MCF 10A (cell line): ENCODE data around the gene TRIM2. TPM values are rescaled to one million over a fixed set of nuclear protein-coding genes. Genes with fewer than 3 reads are reported as not detected.

ENCODE experiments used
- BruUV-seq: library from RNA; stranded (reverse); fragments of 400-500 nt; replicated peaks from 2 replicates; lab custom pipeline; 2021; lab: Mats Ljungman, UMichigan
- CTCF ChIA-PET: fragments of 300-600 bp; sonication (Branson Sonifier 250); formaldehyde crosslinking; extraction: SDS; loops from one replicate; lab custom pipeline; 2021; ENCODE audit warnings: antibody characterized with exemption, inconsistent platforms; lab: Yijun Ruan, JAX
- POLR2A ChIA-PET: fragments of 300-600, 350-650 bp; sonication (Branson Sonifier 250); formaldehyde crosslinking; extraction: SDS; loops from one replicate; lab custom pipeline; 2020; ENCODE audit warnings: antibody characterized with exemption, inconsistent platforms; lab: Yijun Ruan, JAX
- DNase-seq: peaks from one replicate; pipeline ENCODE4 v3.0.0-alpha.2; 2018; ENCODE audit not compliant: unreplicated experiment
- H3K27ac Mint-ChIP-seq: one replicate; pipeline ENCODE4 v1.8.0; 2022; ENCODE audit warnings: mild to moderate bottlenecking, low read depth, mixed read lengths; ENCODE audit not compliant: unreplicated experiment
- H3K27me3 Mint-ChIP-seq: one replicate; pipeline ENCODE4 v1.8.0; 2022; ENCODE audit warnings: mixed read lengths; ENCODE audit not compliant: insufficient read depth, unreplicated experiment
- H3K36me3 Mint-ChIP-seq: one replicate; pipeline ENCODE4 v1.8.0; 2022; ENCODE audit warnings: mild to moderate bottlenecking, moderate library complexity, mixed read lengths; ENCODE audit not compliant: insufficient read depth, unreplicated experiment
- H3K4me1 Mint-ChIP-seq: one replicate; pipeline ENCODE4 v1.8.0; 2022; ENCODE audit warnings: mixed read lengths; ENCODE audit not compliant: insufficient read depth, unreplicated experiment
- H3K4me3 Mint-ChIP-seq: one replicate; pipeline ENCODE4 v1.8.0; 2022; ENCODE audit warnings: mild to moderate bottlenecking, moderate library complexity, mixed read lengths; ENCODE audit not compliant: unreplicated experiment
- H3K9me3 Mint-ChIP-seq: one replicate; pipeline ENCODE4 v1.8.0; 2022; ENCODE audit warnings: mixed read lengths; ENCODE audit not compliant: unreplicated experiment
- intact Hi-C: fragments of 100-400 bp; cut with micrococcal nuclease; formaldehyde crosslinking; loops from 2 replicates; pipeline ENCODE4 v1.14.1; 2022
- total RNA-seq: library from RNA; stranded (reverse); gene quantifications from 2 replicates; pipeline ENCODE4 v1.2.3, GENCODE V29; 2022
- TF ChIP-seq, protein P1 (sequence below): fragments of 200-600 bp; IDR thresholded peaks from one replicate; pipeline ENCODE4 v1.8.0; 2022; ENCODE audit warnings: antibody characterized with exemption, mild to moderate bottlenecking; ENCODE audit not compliant: unreplicated experiment

The TRIM2 gene
- total RNA-seq, 1 experiment from 2014 or later = 37.2 TPM

- POLR2A ChIA-PET = interaction anchor here (0.5 to 2.5 kb wide), 21 partner anchors 8 to 686 kb away, joined by 3 to 23 read pairs (median 3); partner anchors contain the start of gene TRIM2
- CTCF ChIA-PET = interaction anchor here (0.6 to 1.3 kb wide), 7 partner anchors 11 to 351 kb away, joined by 3 to 4 read pairs (median 3); no protein-coding TSS in a partner anchor
- Mint-ChIP-seq H3K36me3 (no peaks in the 10 kb centered on the region), H3K9me3 (no peaks in the 10 kb centered on the region), H3K27ac (peak overlapping the region; percentile 85), H3K27me3 (no peaks in the 10 kb centered on the region), H3K4me1 (peaks cover 24% of the 10 kb centered on the region), H3K4me3 (peak overlapping the region; percentile 87)
- intact Hi-C loops = loop anchor here (2.0 to 5.0 kb wide), 3 partner anchors 70 to 94 kb away; no protein-coding TSS in a partner anchor
- TF ChIP-seq, protein P1, sequence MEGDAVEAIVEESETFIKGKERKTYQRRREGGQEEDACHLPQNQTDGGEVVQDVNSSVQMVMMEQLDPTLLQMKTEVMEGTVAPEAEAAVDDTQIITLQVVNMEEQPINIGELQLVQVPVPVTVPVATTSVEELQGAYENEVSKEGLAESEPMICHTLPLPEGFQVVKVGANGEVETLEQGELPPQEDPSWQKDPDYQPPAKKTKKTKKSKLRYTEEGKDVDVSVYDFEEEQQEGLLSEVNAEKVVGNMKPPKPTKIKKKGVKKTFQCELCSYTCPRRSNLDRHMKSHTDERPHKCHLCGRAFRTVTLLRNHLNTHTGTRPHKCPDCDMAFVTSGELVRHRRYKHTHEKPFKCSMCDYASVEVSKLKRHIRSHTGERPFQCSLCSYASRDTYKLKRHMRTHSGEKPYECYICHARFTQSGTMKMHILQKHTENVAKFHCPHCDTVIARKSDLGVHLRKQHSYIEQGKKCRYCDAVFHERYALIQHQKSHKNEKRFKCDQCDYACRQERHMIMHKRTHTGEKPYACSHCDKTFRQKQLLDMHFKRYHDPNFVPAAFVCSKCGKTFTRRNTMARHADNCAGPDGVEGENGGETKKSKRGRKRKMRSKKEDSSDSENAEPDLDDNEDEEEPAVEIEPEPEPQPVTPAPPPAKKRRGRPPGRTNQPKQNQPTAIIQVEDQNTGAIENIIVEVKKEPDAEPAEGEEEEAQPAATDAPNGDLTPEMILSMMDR = no peak
- peak; percentile 46 for DNase-seq
- BruUV-seq = TSS peak; percentile 44
These were observed 18.6 kb downstream of the TRIM2 start for GRCh38 chr4:153222707-153223426.

DNA sequence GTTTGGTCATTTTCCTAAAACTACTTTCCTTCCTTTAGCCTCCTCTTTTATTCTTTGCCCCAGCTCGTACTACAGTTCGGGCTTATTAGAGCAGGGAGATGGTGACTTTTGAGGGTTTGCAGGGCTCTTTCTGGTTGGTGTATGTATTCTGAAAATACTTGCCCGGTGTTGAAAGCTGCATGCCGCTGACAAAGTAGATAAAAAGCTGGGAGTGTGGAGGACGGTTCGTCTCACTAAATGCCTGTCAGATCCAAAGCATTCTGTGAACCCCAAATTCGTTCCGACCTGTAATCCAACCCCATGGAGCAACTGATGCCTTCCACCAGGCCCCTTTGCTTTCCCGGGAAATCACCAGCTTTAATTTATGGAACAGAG is 19.2 kb downstream of the TRIM2 start:
- peak overlapping the region; percentile 87 for H3K4me3 Mint-ChIP-seq
- peaks cover 29% of the 10 kb centered on the region for H3K4me1 Mint-ChIP-seq
- TF ChIP-seq, protein P1 = no peak
- peak overlapping the region; percentile 85 for H3K27ac Mint-ChIP-seq
- CTCF ChIA-PET = interaction anchor here (0.5 to 1.3 kb wide), 8 partner anchors 11 to 538 kb away, joined by 3 to 4 read pairs (median 3); no protein-coding TSS in a partner anchor
- intact Hi-C loops = loop anchor here (2.0 to 5.0 kb wide), 3 partner anchors 71 to 94 kb away; no protein-coding TSS in a partner anchor
- POLR2A ChIA-PET = interaction anchor here (0.5 to 2.5 kb wide), 19 partner anchors 9 to 446 kb away, joined by 3 to 23 read pairs (median 4); partner anchors contain the start of gene TRIM2
- H3K9me3 Mint-ChIP-seq = no peaks in the 10 kb centered on the region
- H3K27me3 Mint-ChIP-seq = no peaks in the 10 kb centered on the region
- DNase-seq = peak; percentile 21
- TSS peak; percentile 80 for BruUV-seq
- H3K36me3 Mint-ChIP-seq = no peaks in the 10 kb centered on the region

GRCh38 chr4:153223930-153224329 is 19.7 kb downstream of the TRIM2 start:
- peak overlapping the region; percentile 85 for H3K27ac Mint-ChIP-seq
- peaks cover 29% of the 10 kb centered on the region for H3K4me1 Mint-ChIP-seq
- peak; percentile 64 for DNase-seq
- H3K36me3 Mint-ChIP-seq = no peaks in the 10 kb centered on the region
- no TSS peak for BruUV-seq
- POLR2A ChIA-PET = interaction anchor here (1.0 to 2.5 kb wide), 11 partner anchors 9 to 122 kb away, joined by 3 to 23 read pairs (median 5); no protein-coding TSS in a partner anchor
- intact Hi-C loops = loop anchor here (1.0 to 5.0 kb wide), 4 partner anchors 10 to 93 kb away; no protein-coding TSS in a partner anchor
- TF ChIP-seq, protein P1 = no peak
- H3K9me3 Mint-ChIP-seq = no peaks in the 10 kb centered on the region
- CTCF ChIA-PET = interaction anchor here (0.5 to 1.3 kb wide), 5 partner anchors 15 to 538 kb away, joined by 3 read pairs; no protein-coding TSS in a partner anchor
- H3K4me3 Mint-ChIP-seq = peak overlapping the region; percentile 87
- no peaks in the 10 kb centered on the region for H3K27me3 Mint-ChIP-seq

DNA sequence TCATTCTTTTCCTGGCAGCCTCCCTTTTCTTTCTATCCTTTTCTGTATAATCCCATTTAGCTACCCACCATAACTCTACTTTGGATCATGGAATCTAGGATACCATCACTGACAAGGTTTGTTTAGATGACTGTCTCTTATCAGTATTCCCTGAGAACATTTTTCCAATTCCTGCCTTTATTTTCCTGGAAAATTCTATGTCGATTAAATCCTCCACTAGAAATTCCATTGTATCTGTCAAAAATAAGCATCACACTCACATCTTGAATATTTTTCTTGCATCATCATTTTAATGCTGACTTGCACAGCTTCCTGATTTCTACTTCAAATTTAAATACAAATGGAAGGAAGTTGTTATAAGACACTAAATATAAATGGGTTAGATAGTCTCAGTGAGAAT is 20.2 kb downstream of the TRIM2 start:
- DNase-seq = no peak
- Mint-ChIP-seq H3K9me3 (no peaks in the 10 kb centered on the region), H3K4me3 (peak overlapping the region; percentile 87), H3K4me1 (peaks cover 29% of the 10 kb centered on the region), H3K27ac (peak overlapping the region; percentile 85), H3K27me3 (no peaks in the 10 kb centered on the region), H3K36me3 (no peaks in the 10 kb centered on the region)
- TF ChIP-seq, protein P1 = no peak
- ChIA-PET POLR2A (interaction anchor here (0.6 to 2.4 kb wide), 5 partner anchors 10 to 343 kb away, joined by 3 to 23 read pairs (median 3); no protein-coding TSS in a partner anchor), CTCF (interaction anchor here (1.1 to 1.2 kb wide), 2 partner anchors 94 to 99 kb away, joined by 3 read pairs; no protein-coding TSS in a partner anchor)
- no TSS peak for BruUV-seq
- intact Hi-C loops = loop anchor here (1.0 to 5.0 kb wide), 2 partner anchors 10 to 93 kb away; no protein-coding TSS in a partner anchor
